Lower lobe of right lung (tissue), 2 donors: ENCODE measurements around the gene CSAD. TPM values are rescaled to one million over a fixed set of nuclear protein-coding genes. Genes with fewer than 3 reads are reported as not detected.

Source experiments
- ATAC-seq, 2 donors: fragments of 200-7000 bp; cut with Tn5 transposase; one replicate each; pipeline ENCODE4 v1.9.1; 2020 to 2022; ENCODE audit warnings: mild to moderate bottlenecking in 2 of 2, moderate library complexity in 2 of 2
- DNase-seq: peaks from one replicate; pipeline ENCODE4 v3.0.0-alpha.2; 2020
- H3K27ac ChIP-seq: fragments of 200-600 bp; one replicate; pipeline ENCODE4 v1.8.0; 2022
- H3K27me3 ChIP-seq: fragments of 200-600 bp; one replicate; pipeline ENCODE4 v1.8.0; 2022; ENCODE audit warnings: low read depth
- H3K36me3 ChIP-seq: fragments of 200-600 bp; one replicate; pipeline ENCODE4 v1.8.0; 2022; ENCODE audit warnings: mild to moderate bottlenecking
- H3K4me1 ChIP-seq: fragments of 200-600 bp; one replicate; pipeline ENCODE4 v1.8.0; 2022
- H3K4me3 ChIP-seq: fragments of 200-600 bp; one replicate; pipeline ENCODE4 v1.8.0; 2022; ENCODE audit warnings: mild to moderate bottlenecking
- H3K9me3 ChIP-seq: fragments of 200-600 bp; one replicate; pipeline ENCODE4 v1.8.0; 2022
- intact Hi-C: fragments of 100-400 bp; cut with DNase I; formaldehyde crosslinking; loops from one replicate; pipeline ENCODE4 v1.11.0; 2022
- total RNA-seq: library from RNA; stranded (reverse); fragmentation: NEBNext Ultra II Directional; extraction: Animal tissue kit (Norgen Biotek cat#: 25700); gene quantifications from one replicate; pipeline ENCODE4 v1.2.1, GENCODE V29; 2021
- TF ChIP-seq, protein P1 (sequence below): fragments of 200-600 bp; IDR thresholded peaks from one replicate; pipeline ENCODE4 v1.8.0; 2022; ENCODE audit warnings: antibody characterized with exemption, mild to moderate bottlenecking
- donor health status: DM: no; HTN: yes; CAD: no; lungs with severe emphysema.

CSAD gene
- total RNA-seq, 1 donor from 2014 or later, result 39.2 TPM

DNA sequence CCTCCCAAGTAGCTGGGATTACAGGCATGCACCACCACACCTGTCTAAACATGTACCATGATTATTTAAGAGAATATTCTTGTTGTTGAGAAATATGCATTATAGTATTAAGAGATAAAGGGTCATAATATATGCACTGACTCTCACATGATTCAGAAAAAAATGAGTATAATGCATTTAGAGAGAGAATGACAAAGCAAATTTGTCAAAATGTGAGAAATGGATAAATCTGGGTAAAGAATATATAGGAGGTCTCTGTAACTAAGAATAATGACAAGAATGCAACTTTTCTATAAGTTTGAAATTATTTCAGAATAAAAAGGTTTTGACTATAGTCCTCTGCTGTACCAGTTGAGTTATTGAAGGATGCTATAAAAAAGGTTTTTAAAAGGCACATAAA lies 28.3 kb downstream of the CSAD start:
- Histone ChIP-seq H3K27ac (no peak overlapping the region), H3K27me3 (no peaks in the 10 kb centered on the region), H3K9me3 (no peaks in the 10 kb centered on the region), H3K4me3 (no peak overlapping the region), H3K4me1 (no peaks in the 10 kb centered on the region), H3K36me3 (no peaks in the 10 kb centered on the region)
- ATAC-seq (no peak), DNase-seq (no peak)
- TF ChIP-seq, protein P1, sequence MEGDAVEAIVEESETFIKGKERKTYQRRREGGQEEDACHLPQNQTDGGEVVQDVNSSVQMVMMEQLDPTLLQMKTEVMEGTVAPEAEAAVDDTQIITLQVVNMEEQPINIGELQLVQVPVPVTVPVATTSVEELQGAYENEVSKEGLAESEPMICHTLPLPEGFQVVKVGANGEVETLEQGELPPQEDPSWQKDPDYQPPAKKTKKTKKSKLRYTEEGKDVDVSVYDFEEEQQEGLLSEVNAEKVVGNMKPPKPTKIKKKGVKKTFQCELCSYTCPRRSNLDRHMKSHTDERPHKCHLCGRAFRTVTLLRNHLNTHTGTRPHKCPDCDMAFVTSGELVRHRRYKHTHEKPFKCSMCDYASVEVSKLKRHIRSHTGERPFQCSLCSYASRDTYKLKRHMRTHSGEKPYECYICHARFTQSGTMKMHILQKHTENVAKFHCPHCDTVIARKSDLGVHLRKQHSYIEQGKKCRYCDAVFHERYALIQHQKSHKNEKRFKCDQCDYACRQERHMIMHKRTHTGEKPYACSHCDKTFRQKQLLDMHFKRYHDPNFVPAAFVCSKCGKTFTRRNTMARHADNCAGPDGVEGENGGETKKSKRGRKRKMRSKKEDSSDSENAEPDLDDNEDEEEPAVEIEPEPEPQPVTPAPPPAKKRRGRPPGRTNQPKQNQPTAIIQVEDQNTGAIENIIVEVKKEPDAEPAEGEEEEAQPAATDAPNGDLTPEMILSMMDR, result no peak
- intact Hi-C loops, result no loop called here

DNA sequence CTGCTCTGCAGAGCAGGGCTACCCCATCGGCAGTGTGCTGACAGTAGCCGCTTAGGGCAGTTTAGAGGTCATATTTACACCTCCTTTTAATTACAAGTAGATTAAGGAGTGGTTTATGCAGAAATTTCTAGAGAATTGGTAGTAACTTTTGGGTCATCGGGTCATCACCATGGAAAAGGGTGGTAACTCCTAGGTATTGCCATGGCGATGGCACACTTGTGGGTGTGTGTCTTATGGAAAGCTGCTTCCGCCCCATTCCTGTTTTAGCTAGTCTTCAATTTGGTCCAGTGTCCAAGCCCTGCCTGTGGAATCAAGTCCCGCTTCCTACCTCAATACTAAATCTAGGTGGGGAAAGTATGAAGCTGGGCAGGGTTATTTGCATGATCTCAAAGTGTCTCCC lies 29.7 kb downstream of the CSAD start:
- Histone ChIP-seq H3K27ac (no peak overlapping the region), H3K36me3 (no peaks in the 10 kb centered on the region), H3K4me1 (no peaks in the 10 kb centered on the region), H3K4me3 (no peak overlapping the region), H3K27me3 (no peaks in the 10 kb centered on the region), H3K9me3 (no peaks in the 10 kb centered on the region)
- DNase-seq, result no peak
- TF ChIP-seq, protein P1, result no peak
- ATAC-seq, result no peak
- intact Hi-C loops, result no loop called here

DNA sequence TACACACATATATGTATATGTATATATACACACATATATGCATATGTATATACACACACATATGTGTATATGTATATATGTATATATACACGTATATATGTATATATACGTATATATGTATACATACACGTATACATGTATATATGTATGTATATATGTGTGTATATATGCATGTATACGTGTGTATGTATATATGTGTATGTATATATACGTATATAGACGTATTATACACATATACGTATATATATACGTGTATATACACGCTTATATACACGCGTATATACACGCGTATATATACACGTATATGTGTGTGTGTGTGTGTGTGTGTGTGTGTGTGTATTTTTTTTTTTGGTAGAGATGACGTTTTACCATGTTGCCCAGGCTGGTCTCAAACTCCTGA lies 33.1 kb downstream of the CSAD start:
- no peaks in the 10 kb centered on the region for H3K4me1 ChIP-seq
- ATAC-seq (no peak), DNase-seq (no peak)
- intact Hi-C loops, result no loop called here
- no peaks in the 10 kb centered on the region for H3K9me3 ChIP-seq
- H3K4me3 ChIP-seq, result no peak overlapping the region
- TF ChIP-seq, protein P1, result no peak
- H3K36me3 ChIP-seq, result no peaks in the 10 kb centered on the region
- H3K27ac ChIP-seq, result no peak overlapping the region
- no peaks in the 10 kb centered on the region for H3K27me3 ChIP-seq

DNA sequence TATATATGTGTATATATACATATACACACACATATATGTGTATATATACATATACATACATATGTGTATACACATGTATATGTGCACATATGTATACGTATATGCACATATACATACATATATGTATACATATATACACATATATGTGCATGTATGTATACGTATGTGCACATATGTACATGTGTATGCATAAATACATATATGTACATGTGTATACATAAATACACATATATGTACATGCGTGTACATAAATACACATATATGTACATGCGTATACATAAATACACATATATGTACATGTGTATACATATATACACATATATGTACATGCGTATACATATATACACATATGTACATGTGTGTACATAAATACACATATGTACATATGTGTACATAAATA lies 33.5 kb downstream of the CSAD start:
- DNase-seq, result no peak
- intact Hi-C loops, result no loop called here
- no peak for ATAC-seq
- no peak overlapping the region for H3K27ac ChIP-seq
- TF ChIP-seq, protein P1, result no peak
- no peaks in the 10 kb centered on the region for H3K4me1 ChIP-seq
- no peaks in the 10 kb centered on the region for H3K27me3 ChIP-seq
- no peak overlapping the region for H3K4me3 ChIP-seq
- no peaks in the 10 kb centered on the region for H3K9me3 ChIP-seq
- H3K36me3 ChIP-seq, result no peaks in the 10 kb centered on the region

DNA sequence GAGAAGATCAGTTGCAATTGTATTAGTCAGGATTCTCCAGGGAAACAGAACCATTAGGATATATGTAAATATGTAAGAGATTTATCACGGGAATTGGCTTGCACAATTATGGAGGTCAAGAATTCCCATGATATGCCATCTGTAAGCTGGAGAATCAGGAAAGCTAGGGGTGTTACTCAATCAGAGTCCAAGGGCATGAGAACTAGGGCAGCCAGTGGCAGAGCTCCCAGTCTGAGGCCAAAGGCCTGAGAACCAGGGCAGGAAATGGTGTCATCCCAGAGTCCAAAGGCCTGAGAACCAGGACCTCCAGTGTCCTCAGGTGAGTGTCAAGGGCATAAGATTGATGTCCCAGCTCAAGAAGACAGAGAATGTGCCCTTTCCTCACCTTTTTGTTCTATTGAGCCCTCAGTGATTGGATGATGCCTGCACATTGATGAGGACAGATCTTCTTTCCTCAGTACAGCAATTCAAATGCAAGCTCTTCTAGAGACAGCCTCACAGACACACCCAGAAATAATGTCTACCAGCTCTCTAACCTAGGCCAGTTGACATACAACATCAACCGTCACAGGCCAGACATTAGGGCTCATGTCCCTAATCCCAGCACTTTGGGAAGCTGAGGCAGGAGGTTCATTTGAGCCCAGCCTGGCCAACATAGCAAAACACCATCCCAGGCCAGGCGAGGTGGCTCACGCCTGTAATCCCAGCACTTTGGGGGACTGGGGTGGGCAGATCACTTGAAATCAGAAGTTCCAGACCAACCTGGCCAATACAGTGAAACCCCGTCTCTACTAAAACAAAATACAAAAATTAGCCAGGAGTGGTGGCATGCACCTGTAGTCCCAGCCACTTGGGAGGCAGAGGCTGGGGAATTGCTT lies 35.1 kb downstream of the CSAD start:
- no peaks in the 10 kb centered on the region for H3K36me3 ChIP-seq
- DNase-seq (no peak), ATAC-seq (no peak)
- no peak overlapping the region for H3K27ac ChIP-seq
- H3K4me1 ChIP-seq, result no peaks in the 10 kb centered on the region
- no peaks in the 10 kb centered on the region for H3K27me3 ChIP-seq
- H3K9me3 ChIP-seq, result no peaks in the 10 kb centered on the region
- TF ChIP-seq, protein P1, result no peak
- H3K4me3 ChIP-seq, result no peak overlapping the region
- intact Hi-C loops, result no loop called here
